ENCODE measurements around the gene RAB43.
"Not testable (repeated sequence)": the region's sequence is repeated elsewhere in the genome, so short reads cannot be mapped to it uniquely, and the experiment has no call there.

The RAB43 gene

DNA sequence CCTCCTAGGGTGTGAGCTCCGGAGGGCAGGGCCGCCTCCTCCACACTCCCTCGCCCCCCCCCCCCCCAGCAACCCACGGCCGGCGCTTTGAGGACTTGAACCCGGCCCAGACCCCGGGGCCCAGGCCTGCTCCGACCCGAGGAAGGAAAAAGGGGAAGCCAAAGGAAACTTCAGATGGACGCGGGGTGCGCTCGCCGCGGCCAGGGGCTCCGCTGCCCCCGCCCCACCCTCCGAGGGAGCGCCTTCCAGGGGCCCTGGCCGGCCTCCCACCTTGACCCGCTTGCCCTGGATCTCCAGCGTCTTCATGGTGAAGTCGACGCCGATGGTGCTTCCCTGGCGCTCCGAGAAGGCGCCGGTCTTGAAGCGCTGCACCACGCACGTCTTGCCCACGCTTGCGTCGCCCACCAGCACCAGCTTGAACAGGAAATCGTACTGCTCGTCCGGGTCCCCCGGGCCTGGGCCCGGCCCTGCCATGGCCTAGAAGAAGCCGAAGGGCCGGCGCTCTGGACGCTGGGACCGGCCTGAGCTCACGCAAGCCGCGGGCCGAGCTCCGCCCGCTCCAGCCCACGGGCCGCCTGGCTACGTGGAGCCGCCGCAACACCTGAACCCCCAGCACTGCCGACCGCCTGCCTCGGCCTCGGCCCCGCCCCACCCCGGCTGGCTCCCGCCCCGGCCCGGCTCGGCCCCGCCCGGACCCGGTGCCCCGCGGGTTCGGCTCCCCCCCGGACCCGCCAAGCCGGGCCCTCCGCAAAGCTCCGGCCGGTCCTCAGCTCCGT, 400 bp downstream of the RAB43 start:
- no peak for FAIRE-seq

DNA sequence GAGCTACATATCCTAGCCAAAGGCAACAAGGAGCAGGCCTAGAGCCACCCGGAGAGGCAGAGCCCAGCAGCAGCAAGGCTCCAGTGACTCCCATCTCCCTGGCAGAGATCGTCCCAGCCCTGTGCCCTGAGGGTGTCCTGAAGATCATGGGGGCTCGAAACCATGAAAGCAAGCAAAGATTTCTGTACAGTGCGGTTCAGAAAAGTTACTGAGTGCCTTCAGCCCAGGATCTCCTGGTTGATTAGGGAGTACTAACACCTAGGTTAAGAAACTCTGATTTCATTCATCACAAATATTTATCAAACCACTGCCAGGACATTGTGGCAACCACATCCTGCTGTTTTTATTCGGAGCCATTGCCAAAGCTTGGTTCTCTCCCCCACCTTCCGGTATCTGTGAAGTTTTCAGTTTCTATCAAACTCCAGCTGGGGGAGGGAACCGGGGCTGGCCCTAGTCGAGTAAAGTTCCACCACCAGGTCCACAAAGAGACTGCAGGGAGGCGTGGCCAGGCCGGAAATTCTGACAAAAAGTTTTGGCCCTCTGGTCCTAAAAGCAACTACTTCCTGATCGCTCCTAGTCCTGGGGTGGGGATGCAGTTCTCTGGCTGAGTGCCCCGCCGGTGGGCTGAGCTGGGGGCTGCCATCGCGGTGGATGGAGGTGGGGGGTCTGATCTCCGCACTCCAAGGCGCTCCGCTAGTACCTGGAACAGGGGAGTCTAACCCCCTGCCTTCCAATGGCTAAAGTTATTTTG, 1.2 kb downstream of the RAB43 start:
- no peak for FAIRE-seq

DNA sequence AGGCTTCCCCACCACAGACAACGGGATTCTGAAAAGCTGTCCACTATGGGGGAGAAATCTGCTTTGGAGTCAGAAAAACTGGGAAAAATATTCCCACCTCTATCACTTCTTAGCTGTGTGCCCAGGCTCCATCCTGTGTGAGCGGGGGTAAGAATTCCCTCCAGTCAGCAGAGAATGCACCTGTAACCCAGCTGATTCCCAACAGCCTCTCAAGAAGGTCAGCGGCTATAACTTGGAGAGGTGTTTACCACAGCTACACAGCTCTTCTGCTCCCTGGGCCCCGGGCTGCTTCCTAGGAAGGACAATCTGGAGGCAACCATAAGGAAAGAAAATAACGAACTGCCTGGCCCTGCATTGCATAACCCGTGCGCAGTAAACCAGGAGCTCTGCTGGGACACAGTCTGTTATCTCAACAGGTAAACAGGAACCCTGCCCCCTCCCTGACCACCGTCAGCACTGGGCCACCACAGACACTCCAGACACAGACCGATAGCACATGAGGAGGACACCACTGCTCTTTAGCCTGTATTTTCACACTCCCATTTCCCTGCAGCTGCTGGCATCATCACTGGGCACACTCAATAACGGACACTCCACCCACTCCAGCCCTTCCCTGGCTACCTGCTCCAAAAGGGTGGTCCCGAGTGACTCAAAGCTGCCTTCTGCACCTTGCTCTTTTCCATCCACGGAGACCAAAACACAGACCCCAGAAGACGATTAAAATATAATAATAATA, 2.1 kb downstream of the RAB43 start:
- FAIRE-seq = no peak

GRCh38 chr3:129118745-129119144, 2.9 kb downstream of the RAB43 start:
- FAIRE-seq = no peak

DNA sequence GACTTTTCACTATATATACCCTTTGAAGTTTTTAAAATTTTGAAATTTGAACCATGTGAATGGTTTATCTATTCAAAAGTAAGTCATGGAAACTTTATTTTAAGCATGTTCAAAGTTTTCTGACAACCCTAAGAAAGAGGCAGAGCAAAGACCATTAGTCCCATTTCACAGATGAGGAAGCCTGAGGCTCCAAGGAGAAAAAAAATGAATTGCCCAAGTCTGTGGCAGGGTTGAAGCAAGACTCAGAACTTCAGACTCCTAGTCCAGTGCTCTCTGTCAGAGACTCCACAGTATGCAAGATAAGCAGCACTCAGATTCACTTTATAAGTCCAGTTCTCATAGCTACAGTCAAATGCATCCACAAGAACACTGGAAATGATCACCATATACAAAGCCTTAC, 4.5 kb downstream of the RAB43 start:
- FAIRE-seq = no peak

DNA sequence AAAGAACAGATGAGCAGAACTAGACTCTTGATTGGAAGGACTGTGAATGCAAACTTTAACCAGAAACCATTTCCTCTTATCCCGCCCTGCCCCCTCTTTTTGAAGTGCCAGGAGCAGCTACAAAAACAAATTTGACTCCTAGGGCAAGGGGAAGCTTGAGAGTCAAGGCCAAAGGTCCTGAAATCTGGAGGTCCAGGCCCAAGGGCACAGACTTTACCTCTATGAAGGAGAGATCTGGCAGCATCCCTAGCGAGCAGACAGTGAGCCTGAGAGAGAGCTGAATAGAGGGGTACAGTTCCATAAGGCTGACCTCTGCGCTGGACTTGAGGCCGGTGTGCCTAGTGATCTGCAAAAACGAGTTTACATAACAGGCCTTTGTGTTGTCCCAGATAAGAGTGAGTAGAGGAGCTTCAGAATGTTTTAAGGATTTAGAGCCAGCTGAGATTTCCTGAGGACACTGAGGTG, 5.1 kb downstream of the RAB43 start:
- FAIRE-seq = no peak

DNA sequence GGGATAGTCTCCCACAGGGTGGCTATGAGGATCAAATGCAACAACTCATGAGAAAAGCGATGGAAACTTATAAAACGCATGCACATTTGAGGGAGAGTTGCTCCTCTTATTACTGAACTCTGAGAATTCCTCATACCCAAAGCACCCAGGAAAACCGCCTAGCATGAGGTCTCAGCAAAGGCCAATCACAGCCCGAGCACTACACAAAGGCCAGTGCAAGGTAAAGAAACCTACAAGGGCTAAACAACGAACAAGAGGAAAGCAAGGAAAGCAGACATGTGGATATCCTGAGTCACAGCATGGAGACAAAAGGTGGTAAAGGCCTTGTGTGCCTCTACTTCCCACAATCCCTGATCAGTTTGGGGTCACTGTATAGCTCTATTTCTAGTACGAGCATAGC, 7.1 kb downstream of the RAB43 start:
- no peak for FAIRE-seq

- no peak for FAIRE-seq
These were observed 9.1 kb downstream of the RAB43 start for GRCh38 chr3:129112308-129113052.

DNA sequence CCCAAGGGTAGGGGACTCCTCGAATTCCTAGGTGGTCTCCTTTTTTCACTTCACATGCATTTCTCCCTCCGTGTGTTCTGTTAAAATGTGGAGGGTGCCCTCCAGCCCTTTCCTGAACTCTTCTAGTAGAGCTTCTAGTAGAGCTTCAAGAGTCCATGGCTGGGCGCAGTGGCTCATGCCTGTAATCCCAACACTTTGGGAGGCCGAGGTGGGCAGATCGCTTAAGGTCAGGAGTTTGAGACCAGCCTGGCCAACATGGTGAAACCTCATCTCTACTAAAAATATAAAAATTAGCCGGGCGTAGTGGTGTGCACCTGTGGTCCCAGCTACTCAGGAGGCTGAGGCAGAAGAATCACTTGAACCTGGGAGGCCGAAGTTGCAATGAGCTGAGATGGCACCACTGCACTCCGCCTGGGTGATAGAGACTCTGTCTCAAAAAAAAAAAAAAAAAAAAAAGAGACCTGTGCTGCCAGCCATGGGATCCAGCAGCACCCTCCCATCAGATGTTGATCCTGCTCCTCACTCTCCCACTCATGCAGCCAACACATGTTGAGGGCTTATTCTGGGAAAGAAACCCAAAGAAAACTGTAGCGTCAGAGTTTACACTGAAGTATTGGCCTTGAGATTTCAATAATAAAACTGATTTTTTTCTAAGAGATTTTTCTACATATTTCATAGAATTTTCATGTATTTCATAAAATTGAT, 10.4 kb downstream of the RAB43 start:
- not testable (repeated sequence) for FAIRE-seq

DNA sequence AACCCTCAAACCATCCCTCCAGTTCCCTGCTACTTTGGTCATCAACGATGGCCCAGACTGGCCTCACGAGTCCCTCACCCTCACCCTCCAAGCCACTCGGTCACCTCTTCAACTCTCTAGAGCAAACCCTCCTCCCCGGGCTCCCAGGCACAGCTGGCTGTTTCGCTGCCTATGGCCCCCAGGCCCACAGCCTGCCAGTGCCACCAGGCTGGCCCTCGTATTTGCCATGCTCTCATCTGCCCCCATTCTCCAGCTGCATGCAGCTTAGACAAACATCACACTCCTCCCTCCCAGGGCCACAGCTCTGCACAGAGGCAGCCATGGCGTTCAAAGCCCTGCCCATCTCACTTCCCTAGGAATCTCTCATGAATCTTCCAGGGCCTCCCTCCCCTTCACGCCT, 13.8 kb downstream of the RAB43 start:
- no peak for FAIRE-seq

- no peak for FAIRE-seq
These were observed 14.6 kb downstream of the RAB43 start for GRCh38 chr3:129106866-129107565.

DNA sequence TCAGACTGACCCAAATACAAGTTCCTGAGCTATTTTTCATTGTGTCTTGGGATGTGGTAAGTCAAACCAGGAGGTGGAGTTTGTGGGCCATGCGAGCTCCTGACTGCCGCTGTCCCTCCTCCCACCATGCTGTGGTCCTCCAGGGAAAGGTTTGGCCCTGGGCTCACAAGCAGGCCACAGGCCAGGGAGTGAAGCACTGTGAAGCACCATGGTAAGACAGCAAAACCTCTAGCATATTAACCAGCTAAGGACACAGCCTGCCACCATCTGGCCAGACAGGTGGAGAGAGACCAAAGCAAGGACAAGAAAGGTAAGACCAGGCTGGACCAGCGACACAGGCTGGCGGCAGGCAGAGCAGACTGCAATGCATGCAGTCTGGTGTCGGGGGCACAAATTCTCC, 15.3 kb downstream of the RAB43 start:
- FAIRE-seq = no peak

GRCh38 chr3:129105862-129106261, 15.7 kb downstream of the RAB43 start:
- no peak for FAIRE-seq

DNA sequence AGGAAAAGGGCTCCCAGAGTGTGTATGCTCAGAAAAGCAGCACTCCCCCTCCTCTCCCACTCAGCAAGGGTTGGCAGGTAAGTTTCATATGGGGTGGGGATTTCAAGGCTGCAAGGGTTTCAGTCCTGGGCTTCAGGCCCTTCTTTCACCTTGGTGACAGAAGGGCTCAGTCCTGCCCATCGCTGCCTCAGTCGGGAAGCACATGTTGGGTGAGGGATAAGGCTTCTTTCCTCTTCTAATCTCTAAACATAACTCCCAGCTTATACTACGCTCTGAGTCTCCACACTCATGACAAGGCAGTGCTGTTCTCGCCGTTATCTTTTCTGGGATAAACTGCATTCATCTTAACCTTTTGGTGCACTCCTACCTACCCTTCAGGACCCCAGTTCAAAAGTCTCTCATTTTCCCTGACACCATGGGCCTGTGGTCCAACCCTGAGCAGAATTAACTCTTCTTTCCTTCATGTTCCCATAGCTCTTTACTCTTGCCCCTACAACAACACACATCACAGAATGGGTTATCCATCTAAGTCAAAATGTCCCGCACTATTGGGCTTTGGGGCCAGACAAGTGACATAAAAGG, 17.0 kb downstream of the RAB43 start:
- FAIRE-seq = no peak

DNA sequence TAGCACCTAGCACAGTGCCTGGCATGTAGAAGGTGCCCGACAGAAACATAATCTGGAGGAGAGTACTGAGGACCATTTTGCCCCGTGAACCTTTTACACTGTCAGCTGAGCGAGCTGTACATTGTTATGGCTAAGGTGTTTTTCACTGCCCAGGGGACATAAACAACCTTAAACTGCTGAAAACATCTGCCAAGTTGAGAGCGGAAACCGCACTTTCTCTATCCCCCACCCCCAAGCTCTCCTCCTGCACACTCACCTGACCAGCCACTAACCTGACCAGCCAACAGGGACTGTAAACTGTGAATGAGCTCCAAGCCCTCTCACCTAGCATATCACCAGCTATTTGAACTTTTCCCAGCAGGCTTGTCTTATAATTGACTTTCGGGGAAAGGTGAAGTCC, 17.6 kb downstream of the RAB43 start:
- no peak for FAIRE-seq

DNA sequence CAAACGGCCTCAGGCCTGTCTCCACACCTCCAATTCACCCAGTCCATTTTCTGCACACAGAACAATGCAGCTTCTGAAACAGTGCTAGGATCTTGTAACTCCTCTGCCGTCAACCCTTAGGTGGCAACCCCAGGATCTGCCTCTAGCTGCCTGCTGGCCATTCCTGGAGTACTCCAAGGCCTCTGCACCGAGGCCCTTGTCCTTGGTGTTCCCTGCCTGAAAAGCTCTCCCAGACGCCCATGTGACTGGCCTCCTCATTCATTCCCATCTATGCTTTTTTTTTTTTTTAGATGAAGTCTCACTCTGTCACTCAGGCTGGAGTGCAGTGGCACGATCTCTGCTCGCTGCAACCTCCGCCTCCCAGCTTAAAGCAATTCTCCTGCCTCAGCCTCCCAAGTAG, 18.3 kb downstream of the RAB43 start:
- no peak for FAIRE-seq

GRCh38 chr3:129101370-129102138, 20.1 kb downstream of the RAB43 start:
- FAIRE-seq = no peak

- FAIRE-seq = no peak
These were observed 21.3 kb downstream of the RAB43 start for GRCh38 chr3:129100274-129100673.

- FAIRE-seq = no peak
These were observed 26.3 kb downstream of the RAB43 start for GRCh38 chr3:129095285-129095684.

- FAIRE-seq = not testable (repeated sequence)
These were observed 33.3 kb downstream of the RAB43 start for GRCh38 chr3:129088312-129088711.
